CD4-positive, alpha-beta T cell treated with Interleukin-6 for 4 hours (primary cell): ENCODE measurements around the gene FRMPD1.
"Not testable (repeated sequence)": the region's sequence is repeated elsewhere in the genome, so short reads cannot be mapped to it uniquely, and the experiment has no call there.

Experiments
- DNase-seq: peaks from one replicate; pipeline ENCODE4 v3.0.0-alpha.2; 2020; ENCODE audit warnings: mixed read lengths

Gene FRMPD1

DNA sequence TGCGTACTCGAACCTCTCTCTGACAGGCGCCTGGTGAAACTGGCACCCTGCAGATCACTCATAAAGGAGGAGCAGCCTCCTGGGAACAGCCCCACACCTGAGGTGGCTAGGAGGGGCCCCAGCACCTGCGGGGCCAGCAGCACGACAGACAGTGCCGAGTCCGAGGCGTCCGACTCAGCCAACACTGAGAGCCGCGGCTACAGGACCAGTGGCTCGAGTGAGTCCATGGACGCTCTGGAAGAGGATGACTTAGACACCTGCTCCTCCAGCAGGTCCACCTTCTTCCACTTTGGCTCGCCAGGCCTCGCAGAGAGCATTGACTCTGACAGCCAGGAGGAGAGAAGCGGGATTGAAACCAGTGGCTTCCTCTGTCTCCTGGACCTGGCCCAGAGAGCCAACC, 89.4 kb downstream of the FRMPD1 start:
- no peak for DNase-seq

DNA sequence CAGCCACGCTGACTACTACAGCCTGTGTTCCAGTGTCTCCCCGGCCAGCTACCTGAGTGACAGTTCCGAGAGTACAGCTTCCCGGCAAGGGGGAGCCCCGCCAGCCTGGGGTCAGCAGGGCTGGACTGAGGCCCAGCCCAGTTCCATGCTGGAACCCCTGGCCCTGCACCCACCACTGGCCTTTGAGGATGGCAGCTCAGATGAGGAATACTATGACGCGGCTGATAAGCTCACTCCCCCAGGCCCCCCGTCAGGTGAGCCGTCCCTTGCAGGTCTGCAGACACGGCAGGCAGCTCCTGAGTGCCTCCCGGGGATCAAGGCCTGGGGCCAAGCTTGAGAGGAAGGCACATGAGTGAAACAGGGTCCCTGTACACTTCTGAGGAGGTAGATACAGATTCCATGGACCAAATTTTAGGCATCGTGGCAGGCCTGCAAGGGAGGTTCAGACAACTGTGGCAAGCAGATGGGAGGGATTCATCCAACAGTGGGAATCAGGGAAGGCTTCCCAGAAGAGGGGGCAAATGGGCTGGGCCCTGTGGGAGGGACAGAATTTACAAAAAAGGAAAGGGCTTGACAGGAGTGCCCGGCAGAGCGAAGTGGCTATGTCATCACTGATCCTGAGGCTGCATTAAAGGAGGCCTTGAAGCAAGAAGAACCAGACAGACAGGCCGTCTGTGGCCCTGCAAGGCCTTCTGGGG, 90.0 kb downstream of the FRMPD1 start:
- DNase-seq: no peak

DNA sequence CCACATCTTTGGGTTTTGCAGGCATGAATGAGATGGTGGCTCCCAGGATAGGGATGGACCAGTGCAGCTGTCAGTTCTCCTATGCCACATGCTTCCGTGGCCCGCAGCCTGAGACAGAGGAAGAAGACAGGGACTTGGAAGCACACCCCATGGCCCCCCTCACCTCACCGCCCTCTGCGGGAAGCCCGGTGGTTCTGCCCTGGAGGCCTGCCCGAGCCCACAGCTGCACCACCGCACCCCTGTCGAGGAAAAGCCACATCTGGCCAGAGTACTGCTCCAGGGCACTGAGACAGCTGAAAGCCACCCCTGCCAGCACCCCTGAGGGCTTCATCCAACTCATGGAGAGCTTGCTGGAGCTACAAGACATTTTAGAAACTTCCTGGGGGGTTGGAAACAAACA, 95.2 kb downstream of the FRMPD1 start:
- DNase-seq: no peak

DNA sequence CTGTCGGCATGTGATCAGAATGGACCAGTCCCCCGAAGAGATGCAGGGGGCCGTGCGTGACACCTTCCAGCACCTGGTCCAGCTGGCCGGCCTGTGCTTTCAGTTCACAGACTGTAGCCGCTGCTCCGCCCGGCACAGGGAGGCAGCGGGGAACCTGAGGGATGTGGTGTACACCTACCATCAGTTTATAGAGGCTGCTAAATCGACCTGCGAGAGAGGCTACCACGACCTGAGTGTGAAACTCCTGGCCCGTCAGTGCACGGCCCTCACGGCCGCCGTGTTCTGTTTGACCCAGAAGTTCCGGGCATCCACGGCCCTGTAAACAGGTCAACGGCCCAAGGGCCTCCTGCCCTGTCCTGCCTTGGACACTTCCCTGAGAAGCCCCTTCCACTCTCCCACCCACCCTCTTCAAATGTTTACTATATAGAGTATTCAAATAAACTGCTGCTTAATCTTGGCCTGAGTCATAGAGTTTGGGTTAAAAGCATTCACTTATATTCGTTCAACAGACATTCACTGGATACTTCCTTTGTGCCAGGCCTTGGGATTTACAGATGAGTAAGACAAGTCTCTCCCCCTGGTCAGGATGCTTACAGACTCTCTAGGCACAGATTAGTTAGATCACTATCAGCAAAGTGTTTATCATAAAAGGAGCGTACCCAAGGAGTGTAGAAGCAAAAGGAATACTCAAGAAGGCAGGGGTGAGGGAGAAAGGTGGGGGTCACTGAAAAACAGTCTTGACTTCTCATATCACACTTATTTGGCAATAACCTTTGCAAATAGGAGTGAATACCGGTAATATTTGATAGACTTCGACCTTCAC, 95.9 kb downstream of the FRMPD1 start:
- no peak for DNase-seq

DNA sequence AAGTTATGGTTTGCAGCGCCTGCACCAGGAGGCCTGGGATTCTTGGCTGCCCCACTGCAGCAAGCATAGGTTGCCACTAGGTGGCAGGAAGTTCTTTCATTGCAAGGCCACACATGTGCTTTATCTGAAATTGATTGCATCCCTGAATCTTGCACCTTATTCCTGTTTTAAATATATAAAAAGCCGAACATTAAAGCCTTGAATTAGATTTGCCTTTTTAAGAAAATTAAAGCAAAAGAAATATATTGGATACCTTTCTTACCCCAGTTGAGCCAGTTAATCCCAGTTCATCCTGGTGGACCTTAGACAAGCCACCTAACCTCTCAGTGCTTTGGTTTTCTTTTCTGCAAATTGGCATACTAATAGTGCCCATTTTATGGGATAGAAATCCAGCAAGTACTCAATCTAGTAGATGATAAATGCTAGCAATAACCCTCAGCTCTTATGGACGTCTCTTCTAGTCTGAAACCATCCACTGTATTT, 96.6 kb downstream of the FRMPD1 start:
- DNase-seq: peak; percentile 65

DNA sequence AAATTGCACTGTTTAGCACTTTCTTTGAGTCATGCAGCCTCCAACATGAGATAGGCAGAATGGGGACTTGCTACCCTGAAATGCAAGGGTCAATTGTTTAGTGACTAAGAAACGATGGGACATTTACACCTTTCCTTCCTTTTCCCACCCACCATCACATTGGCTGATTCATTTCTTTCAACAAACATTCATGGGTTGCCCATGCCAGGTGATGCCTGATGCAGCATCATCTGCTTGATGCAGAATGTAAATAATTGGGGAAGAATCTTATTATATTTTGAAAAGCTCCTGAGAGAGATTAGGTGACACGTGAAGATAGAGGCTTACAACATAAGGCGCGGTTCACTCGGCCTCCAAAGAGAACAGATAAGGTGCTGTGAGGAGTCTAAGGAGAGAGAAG, 98.4 kb downstream of the FRMPD1 start:
- no peak for DNase-seq

DNA sequence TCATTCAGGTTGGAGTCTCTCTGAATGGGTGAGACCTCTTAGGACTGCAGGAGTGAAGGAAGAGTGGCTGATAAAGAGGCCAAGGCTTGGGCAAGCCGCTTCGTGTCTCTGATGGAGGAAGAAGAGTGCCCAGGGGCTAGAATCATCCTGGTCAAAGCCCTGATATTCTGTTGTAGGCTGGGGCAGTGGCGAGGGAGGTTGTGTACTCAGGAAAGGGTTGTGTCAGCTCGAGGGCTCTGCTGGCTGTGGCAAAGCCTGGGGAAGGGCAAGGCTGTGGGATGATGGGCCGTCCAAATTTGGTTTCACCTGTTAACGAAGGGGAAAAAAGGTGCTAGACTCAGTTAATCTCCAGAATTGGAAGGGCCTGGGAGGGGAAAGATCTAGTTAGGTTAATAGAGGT, 100.4 kb downstream of the FRMPD1 start:
- no peak for DNase-seq

DNA sequence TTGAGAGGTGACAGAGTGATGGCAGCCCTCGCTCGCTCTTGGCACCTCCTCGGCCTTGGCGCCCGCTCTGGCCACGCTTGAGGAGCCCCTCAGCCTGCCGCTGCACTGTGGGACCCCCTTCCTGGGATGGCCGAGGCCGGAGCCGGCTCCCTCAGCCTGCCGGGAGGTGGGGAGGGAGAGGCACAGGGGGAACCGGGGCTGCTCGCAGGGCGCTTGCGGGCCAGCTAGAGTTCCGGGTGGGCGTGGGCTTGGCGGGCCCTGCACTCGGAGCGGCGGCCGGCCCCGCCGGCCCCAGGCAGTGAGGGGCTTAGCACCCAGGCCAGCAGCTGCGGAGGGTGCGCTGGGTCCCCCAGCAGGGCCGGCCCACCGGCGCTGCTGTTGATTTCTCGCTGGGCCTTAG, 101.0 kb downstream of the FRMPD1 start:
- DNase-seq: not testable (repeated sequence)

DNA sequence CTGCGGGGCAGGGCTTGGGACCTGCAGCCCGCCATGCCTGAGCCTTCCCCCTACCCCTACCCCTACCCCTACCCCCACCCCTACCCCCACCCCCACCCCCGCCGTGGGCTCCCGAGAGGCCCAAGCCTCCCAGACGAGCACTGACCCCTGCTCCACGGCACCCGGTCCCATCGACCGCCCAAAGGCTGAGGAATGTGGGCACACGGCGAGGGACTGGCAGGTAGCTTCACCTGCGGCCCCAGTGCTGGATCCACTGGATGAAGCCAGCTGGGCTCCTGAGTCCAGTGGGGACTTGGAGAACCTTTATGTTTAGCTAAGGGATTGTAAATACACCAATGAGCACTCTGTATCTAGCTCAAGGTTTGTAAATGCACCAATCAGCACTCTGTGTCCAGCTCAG, 101.4 kb downstream of the FRMPD1 start:
- not testable (repeated sequence) for DNase-seq

DNA sequence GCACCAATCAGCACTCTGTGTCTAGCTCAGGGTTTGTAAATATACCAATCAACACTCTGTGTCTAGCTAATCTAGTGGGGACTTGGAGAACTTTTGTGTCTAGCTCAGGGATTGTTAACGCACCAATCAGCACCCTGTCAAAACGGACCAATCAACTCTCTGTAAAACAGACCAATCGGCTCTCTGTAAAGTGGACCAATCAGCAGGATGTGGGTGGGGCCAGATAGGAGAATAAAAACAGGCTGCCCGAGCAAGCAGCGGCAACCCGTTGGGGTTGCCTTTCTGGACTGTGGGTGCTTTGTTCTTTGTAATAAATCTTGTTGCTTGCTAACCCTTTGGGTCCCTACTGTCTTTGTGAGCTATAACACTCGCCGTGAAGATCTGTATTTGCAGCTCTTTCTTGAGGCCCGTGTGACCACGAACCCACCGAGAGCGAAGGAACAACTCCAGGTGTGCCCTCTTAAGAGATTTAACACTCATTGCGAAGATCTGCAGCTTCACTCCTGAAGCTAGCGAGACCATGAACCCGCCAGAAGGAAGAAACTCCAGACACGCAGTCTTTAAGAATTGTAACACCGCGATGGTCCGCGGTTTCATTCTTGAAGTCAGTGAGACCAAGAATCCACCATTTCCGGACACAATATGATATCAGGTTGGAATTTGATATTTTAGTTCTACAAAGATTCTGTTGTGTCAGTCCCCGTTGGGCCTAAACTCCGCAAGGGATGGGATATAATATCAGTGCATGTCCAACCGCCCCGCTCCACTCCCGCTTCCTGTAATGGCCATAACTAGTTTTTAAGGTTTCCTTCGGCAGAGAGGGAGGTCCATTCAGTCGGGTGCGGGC, 102.1 kb downstream of the FRMPD1 start:
- DNase-seq: peak; percentile 2

DNA sequence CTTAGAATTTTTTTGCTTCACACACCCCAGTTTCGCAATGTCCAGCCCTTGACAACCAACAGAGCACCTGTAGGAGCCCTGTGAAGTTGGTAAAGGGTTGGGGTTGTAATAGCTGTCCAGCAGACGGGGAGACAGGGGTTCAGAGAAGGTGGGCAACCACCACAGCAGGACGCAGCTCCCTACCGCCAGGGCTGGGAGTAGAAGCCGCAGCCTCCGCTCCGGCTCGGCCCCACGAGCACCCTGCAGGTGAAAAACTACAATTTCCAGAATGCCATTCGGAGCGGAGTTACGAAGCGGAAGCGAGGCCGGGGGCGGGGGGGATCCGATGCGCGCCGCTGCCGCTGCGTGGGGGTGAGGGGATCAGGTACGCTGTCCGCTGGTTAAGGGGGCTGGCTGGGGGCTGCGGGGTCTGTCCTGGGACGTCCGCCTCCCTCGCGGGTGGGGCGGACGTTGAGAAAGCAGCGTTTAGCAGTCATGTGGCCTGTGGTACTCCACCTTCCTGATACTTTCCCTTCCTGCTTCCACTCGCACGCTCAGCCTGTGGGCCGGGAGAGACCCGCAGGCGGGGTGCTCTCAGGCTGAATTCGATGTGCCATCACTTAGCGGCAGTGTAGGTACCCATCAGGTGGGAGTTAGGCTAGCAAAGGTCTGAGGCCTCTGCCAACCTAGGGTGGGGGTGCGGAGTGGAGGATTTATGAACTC, 102.9 kb downstream of the FRMPD1 start, which contains the start of gene TRMT10B:
TRMT10B (plus strand) TSS at position 317 of the 702 bp plus-strand sequence. CDS start 8,127 bp downstream, outside the sequence.
- DNase-seq: peak; percentile 78

DNA sequence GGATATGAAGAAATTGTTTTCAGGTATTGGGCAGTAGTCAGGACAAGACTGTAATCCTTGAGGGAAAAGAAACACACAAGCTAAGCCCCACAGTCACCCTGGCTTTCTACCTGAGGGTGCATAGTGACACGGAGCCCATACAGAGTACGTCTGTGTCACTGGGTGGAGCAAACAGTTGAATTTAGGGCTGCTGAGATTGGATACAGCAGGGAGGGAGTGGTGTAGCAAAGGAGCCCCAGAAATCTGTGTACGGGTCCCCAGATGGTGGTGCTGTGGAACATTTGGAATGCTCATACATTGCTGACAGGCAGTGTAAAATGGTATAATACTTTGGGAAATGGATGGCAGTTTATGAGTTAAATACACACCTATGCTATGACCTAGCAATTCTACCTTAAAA, 108.0 kb downstream of the FRMPD1 start:
- no peak for DNase-seq

DNA sequence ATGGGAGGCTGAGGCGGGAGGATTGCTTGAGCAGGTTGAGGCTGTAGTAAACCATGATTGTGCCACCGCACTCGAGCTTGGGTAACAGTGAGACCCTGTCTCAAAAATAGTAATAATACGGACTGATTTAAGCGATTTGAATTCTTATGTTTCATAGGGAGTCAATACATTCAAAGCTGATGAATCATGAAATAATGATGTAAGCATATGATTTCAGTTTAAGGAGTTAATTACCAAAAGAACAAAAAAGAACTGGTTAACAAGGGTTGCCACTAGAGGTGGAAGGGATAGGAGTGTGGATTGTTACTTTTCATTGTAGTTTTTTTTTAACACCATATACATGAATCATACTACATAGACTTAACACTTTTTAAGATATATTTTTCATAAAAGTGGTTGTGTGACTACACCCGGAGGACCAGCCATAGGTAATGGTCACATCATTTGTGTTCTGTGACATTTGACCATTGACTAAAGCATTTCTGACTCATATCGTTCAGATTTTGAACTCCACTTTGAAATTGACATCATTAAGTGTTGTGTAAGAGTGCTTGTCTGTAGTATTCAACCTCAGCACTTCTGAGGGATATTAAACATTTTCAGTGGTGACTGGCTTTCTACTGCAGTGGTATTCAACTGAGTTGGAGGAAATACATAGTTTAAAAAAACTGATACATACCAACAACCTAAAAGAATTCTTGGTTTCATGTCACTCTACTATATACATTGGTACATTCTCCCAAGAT, 109.8 kb downstream of the FRMPD1 start:
- DNase-seq: no peak

DNA sequence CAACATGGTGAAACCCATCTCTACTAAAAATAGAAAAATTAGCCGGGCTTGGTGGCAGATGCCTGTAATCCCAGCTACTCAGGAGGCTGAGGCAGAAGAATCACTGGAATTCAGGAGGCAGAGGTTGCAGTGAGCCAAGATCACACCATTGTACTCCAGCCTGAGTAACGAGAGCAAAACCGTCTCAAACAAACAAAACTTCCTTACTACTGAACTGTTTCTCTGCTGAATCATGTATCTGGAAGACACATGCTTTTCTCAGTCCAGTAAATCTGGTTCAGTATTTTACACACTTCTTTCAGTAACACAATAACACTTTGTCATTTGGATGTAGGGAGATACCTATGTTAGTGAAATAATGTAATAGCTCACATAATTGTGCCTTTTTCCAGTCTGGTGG, 110.8 kb downstream of the FRMPD1 start:
- DNase-seq: no peak

DNA sequence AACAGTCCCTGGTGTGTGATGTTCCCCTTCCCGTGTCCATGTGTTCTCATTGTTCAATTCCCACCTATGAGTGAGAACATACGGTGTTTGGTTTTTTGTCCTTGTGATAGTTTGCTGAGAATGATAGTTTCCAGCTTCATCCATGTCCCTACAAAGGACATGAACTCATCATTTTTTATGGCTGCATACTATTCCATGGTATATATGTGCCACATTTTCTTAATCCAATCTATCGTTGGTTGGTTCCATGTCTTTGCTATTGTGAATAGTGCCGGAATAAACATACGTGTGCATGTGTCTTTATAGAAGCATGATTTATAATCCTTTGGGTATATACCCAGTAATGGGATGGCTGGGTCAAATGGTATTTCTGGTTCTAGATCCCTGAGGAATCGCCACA, 114.5 kb downstream of the FRMPD1 start:
- DNase-seq: not testable (repeated sequence)

DNA sequence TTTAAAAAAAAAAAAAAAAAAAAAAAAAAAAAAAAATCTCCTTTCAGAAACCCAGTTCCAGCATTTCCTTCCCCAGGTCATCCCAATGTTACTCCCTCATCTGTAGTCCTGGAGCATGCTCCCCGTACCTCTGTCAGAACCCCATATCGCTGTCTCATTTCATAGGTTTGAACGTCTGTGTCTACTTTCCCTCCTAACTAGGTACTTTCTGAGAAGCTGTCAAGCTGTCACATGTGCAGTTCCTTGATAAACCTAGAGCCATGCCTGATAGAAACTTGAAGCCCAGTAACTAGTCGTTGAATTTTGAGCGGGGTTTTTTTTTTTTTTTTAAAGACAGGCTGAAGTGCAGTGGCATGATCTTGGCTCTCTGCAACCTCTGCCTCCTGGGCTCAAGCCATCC, 118.6 kb downstream of the FRMPD1 start:
- no peak for DNase-seq

DNA sequence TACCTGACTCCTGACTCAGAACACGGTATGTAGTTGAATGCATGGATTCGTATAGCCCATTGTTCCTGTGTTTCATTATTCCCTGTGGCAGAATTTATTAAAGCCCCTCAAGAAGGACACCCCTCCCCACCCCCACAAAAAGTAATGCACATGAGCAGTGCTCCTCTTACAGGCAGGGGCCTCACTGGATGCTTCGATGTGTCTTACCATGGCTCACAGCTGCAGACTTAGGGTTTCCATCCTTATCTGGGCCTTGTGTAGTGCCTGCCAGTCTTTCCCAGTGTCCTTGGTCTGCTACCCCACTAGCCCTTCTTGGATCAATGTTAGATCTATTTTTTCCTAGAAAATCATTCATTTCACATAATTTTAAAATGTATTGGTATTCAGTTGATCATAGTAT, 119.2 kb downstream of the FRMPD1 start:
- no peak for DNase-seq

DNA sequence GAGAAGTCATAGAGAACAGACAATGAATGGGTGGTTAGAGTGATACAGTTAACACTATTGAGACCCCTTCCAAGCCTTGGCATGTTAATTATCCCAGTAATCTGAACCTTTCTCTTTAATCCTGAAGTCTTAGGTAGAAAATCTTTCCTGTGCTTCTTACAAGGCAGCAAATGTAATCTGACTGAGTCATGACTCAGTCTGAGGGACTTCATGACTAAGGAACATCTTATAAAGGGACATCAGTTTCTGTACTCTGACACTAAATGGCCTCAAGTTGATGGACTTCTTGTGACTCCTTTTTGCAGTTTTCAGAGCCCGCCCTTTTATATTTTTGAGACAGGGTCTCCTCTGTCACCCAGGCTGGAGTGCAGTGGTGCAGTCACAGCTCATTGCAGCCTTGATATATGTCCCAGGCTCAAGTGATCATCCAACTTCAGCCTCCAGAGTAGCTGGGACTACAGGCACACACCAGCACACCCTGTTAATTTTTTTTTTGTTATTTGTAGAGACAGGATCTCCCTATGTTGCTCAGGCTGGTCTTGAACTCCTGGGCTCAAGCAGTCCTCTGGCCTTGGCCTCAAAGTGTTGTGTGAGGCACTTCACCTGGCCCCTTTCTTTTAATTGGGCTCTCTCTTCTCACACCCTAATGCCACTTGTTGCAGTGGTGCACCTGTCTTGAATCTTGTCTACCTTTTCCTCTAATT, 124.6 kb downstream of the FRMPD1 start:
- DNase-seq: no peak

DNA sequence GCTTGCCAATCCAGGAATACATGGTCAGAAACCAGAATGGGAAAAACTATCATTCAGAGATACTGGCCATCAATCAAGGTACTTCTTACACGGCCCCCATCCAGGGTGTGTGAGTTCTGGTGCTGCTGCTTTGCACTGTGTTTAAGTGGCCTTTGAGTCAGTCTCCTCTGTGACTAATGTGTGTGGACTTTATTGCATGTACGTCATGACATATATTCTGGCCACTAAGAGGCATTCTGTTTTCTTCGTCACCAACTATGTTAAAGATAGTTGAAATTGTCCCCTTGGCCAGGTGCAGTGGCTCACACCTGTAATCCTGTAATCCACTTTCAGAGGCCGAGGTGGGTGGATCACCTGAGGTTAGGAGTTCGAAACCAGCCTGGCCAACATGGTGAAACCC, 125.6 kb downstream of the FRMPD1 start:
- no peak for DNase-seq

DNA sequence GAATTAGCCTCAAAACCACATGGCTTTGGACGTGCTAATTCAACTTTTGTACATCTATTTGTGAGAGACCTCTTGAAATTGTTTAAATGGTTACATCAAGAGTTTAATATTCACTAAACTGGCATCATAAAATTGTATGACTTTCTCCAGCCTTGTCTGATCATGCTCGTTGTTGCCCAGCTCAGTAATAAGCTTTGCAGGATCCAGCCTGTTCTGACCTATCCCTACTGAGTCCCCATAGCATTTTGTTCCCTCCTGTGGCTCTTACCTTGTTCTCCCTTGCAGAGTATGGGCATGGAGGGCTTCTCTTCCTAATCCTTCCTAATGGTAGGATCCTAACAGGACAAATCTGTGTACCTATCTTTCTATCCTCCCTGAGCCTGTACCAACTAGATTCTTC, 127.8 kb downstream of the FRMPD1 start:
- no peak for DNase-seq

DNA sequence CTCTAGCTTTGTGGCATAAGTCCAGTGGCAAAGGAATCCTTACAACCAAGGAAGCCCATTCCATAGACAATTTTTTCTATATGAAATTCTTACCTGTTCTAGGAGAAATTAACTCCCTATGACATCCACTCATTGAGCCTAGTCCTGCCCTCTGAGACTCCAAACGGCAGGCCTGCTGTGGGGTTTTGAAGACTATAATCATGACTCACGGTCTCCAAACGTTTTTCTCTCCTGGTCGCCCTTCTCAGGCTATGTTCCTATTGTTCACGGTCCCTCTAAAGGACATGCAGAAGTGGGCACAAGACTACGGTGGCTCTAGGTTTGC, 133.5 kb downstream of the FRMPD1 start:
- DNase-seq: no peak
